ENCODE results near the gene PDXK. TPM values are rescaled to one million over a fixed set of nuclear protein-coding genes. Genes with fewer than 3 reads are reported as not detected.
A peak's percentile ranks its signal among the peaks of the same experiment; 100 is the strongest.

PDXK gene
- total RNA-seq, 1 experiment from 2014 or later = 276 TPM

GRCh38 chr21:43719748-43720538 is 1.0 kb downstream of the PDXK start:
- DNase-seq = no peak
- H3K4me3 ChIP-seq (ENCODE audit: low read depth, low read length) = peak overlapping the region; percentile 98
- CTCF ChIA-PET = no interaction called here
- H3K36me3 Mint-ChIP-seq (ENCODE audit: insufficient read depth, unreplicated experiment) = peaks cover 50% of the 10 kb centered on the region
- intact Hi-C loops (cut with micrococcal nuclease; ENCODE audit: unreplicated experiment) = loop anchor here (1.0 kb wide), 1 partner anchor 18 kb away; no protein-coding TSS in a partner anchor
- peaks cover 23% of the 10 kb centered on the region for H3K4me1 ChIP-seq
- H3K27ac Mint-ChIP-seq (ENCODE audit: unreplicated experiment) = peak overlapping the region; percentile 75
- no TSS peak for BruUV-seq (replicated peaks)
- H3K27me3 Mint-ChIP-seq (ENCODE audit: insufficient read depth, unreplicated experiment) = no peaks in the 10 kb centered on the region
- peaks cover 2% of the 10 kb centered on the region for H3K36me3 ChIP-seq (ENCODE audit: control insufficient read depth, insufficient read depth, low read length)
- no peak for TF ChIP-seq CTCF (IDR thresholded peaks at IDR 0.05; ENCODE audit: insufficient read depth in 1 of 2, low read depth in 1 of 2, low read length in 1 of 2, severe bottlenecking in 1 of 2, unreplicated experiment in 1 of 2)
- peak overlapping the region; percentile 87 for H3K4me3 Mint-ChIP-seq (ENCODE audit: unreplicated experiment)
- H3K9me3 ChIP-seq = no peaks in the 10 kb centered on the region
- POLR2A ChIA-PET = interaction anchor here (0.6 kb wide), 1 partner anchor 10 kb away, joined by 4 read pairs; no protein-coding TSS in a partner anchor
- no peaks in the 10 kb centered on the region for H3K9me3 Mint-ChIP-seq (ENCODE audit: unreplicated experiment)
- peaks cover 21% of the 10 kb centered on the region for H3K4me1 Mint-ChIP-seq (ENCODE audit: low read depth, unreplicated experiment)
- H3K27me3 ChIP-seq (replicated peaks; ENCODE audit: control insufficient read depth, insufficient read depth, low read length) = no peaks in the 10 kb centered on the region

DNA sequence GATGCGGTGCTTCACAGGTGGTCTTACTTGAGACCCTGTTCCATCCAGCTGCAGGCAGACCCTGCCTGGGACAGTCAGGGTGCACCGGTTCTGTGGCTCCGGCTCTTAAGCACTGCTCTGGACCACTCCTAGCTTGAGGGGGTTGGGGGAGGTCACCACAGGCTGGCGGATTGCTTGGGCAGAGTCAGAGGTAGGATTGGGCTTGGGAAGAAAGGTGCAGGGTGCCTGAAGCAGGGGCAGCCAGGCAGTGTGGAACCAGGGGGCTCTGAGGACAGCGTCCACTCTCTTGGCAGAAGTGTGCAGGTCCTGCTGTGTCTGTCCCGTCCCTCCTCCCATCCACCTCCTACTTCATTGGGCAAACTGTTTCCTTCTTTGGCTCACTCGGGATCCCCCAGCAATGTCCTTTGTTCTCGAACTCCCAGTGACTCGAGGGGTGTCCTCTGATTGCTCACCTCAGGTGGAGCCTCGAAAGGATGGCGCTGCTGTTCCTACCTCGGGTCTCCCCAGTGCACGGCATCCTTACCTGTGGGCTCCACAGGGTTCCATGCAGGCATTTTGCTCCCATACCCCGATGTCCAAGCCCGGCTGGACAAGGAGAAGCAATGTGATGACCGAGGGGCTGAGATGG is 1.7 kb downstream of the PDXK start:
- Histone ChIP-seq H3K9me3 (no peaks in the 10 kb centered on the region), H3K36me3 (ENCODE audit: control insufficient read depth, insufficient read depth, low read length) (peaks cover 2% of the 10 kb centered on the region), H3K4me1 (peaks cover 23% of the 10 kb centered on the region), H3K27me3 (replicated peaks; ENCODE audit: control insufficient read depth, insufficient read depth, low read length) (no peaks in the 10 kb centered on the region), H3K4me3 (ENCODE audit: low read depth, low read length) (peak overlapping the region; percentile 98)
- peak overlapping the region; percentile 75 for H3K27ac Mint-ChIP-seq (ENCODE audit: unreplicated experiment)
- CTCF ChIA-PET = no interaction called here
- peaks cover 50% of the 10 kb centered on the region for H3K36me3 Mint-ChIP-seq (ENCODE audit: insufficient read depth, unreplicated experiment)
- POLR2A ChIA-PET = no interaction called here
- no peak for DNase-seq
- intact Hi-C loops (cut with micrococcal nuclease; ENCODE audit: unreplicated experiment) = loop anchor here (1.0 kb wide), 1 partner anchor 18 kb away; no protein-coding TSS in a partner anchor
- H3K4me3 Mint-ChIP-seq (ENCODE audit: unreplicated experiment) = peak overlapping the region; percentile 87
- H3K27me3 Mint-ChIP-seq (ENCODE audit: insufficient read depth, unreplicated experiment) = no peaks in the 10 kb centered on the region
- no peak for TF ChIP-seq CTCF (IDR thresholded peaks at IDR 0.05; ENCODE audit: insufficient read depth in 1 of 2, low read depth in 1 of 2, low read length in 1 of 2, severe bottlenecking in 1 of 2, unreplicated experiment in 1 of 2)
- no peaks in the 10 kb centered on the region for H3K9me3 Mint-ChIP-seq (ENCODE audit: unreplicated experiment)
- no TSS peak for BruUV-seq (replicated peaks)
- H3K4me1 Mint-ChIP-seq (ENCODE audit: low read depth, unreplicated experiment) = peaks cover 21% of the 10 kb centered on the region

- Mint-ChIP-seq H3K27ac (ENCODE audit: unreplicated experiment) (peak overlapping the region; percentile 75), H3K36me3 (ENCODE audit: insufficient read depth, unreplicated experiment) (peaks cover 51% of the 10 kb centered on the region), H3K4me1 (ENCODE audit: low read depth, unreplicated experiment) (peaks cover 21% of the 10 kb centered on the region), H3K4me3 (ENCODE audit: unreplicated experiment) (peak overlapping the region; percentile 87), H3K9me3 (ENCODE audit: unreplicated experiment) (no peaks in the 10 kb centered on the region), H3K27me3 (ENCODE audit: insufficient read depth, unreplicated experiment) (no peaks in the 10 kb centered on the region)
- BruUV-seq (replicated peaks) = no TSS peak
- H3K4me3 ChIP-seq (ENCODE audit: low read depth, low read length) = peak overlapping the region; percentile 98; the same call in 1 of the 2 replicates
- H3K4me1 ChIP-seq = peaks cover 23% of the 10 kb centered on the region
- no peak for DNase-seq
- no peak for TF ChIP-seq CTCF (IDR thresholded peaks at IDR 0.05; ENCODE audit: insufficient read depth in 1 of 2, low read depth in 1 of 2, low read length in 1 of 2, severe bottlenecking in 1 of 2, unreplicated experiment in 1 of 2)
- H3K27me3 ChIP-seq (replicated peaks; ENCODE audit: control insufficient read depth, insufficient read depth, low read length) = no peaks in the 10 kb centered on the region
- CTCF ChIA-PET = no interaction called here
- H3K9me3 ChIP-seq = no peaks in the 10 kb centered on the region
- POLR2A ChIA-PET = no interaction called here
- peaks cover 2% of the 10 kb centered on the region for H3K36me3 ChIP-seq (ENCODE audit: control insufficient read depth, insufficient read depth, low read length)
- intact Hi-C loops (cut with micrococcal nuclease; ENCODE audit: unreplicated experiment) = no loop called here
Measured at GRCh38 chr21:43721206-43721605, 2.3 kb downstream of the PDXK start.

All from Caco-2 (cell line).